GM12892 (cell line): Measurements from ENCODE around the gene LDHD.

Experiments used
- POLR2A ChIP-seq: IDR thresholded peaks from 2 replicates; pipeline ENCODE4 v1.6.1; 2011; ENCODE audit warnings: low read depth, low read length, control low read depth
- POLR2AphosphoS5 ChIP-seq: IDR thresholded peaks from 2 replicates; pipeline ENCODE4 v1.6.1; 2011; ENCODE audit warnings: low read depth, low read length, control low read depth
- TAF1 ChIP-seq: IDR thresholded peaks from 2 replicates; pipeline ENCODE4 v1.6.1; 2011; ENCODE audit warnings: low read depth, mild to moderate bottlenecking, control low read depth, low read length, borderline replicate concordance

DNA sequence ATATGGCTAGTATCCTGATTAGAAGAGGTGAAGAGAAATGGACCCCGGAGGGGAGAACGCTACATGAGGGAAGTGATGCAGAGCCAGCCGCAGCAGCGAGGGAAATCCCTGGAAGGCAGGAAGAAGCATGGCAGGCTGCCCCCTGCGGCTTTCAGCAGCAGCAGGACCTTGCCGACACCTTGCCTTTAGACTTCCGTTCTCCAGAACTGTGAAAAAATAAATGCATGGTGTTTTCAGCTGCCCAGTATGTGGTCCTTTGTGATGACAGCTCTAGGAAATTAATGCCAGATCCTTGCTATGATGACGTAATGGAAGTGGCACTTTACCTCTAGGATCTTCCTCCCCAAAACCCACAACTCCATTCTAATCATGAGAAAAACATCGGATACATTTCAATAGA, 22.1 kb upstream of the LDHD start:
- TF ChIP-seq POLR2A: no peak
- TF ChIP-seq POLR2AphosphoS5: no peak
- no peak for TF ChIP-seq TAF1
